Activated CD8-positive, alpha-beta memory T cell treated with anti-CD3 and anti-CD28 coated beads for 24 hours (primary cell): ENCODE results near the gene HES1.

Source experiments
- DNase-seq: peaks from one replicate; pipeline ENCODE4 v3.0.0-alpha.2; 2020

The HES1 gene

DNA sequence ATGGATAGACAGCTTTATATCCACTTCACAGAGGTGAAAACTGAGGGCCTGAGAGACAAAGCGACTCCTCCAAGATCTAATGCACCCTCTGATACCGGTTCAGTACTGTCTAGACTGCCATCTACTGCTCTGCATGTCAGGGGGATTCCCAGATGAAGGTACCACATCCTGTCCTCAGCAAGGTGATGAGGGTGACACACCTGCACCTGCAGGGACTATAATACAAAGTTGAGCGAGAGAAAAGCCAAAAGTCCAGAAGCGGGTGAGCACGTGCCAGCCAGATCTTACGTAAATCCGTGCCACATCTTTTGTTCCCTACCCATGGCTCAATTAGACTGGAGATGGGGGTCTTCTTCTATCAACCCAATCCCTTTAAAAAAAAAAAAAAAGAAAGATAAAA, 32.4 kb upstream of the HES1 start:
- DNase-seq: no peak

- no peak for DNase-seq
Observed at GRCh38 chr3:194103983-194104751, 31.8 kb upstream of the HES1 start.

DNA sequence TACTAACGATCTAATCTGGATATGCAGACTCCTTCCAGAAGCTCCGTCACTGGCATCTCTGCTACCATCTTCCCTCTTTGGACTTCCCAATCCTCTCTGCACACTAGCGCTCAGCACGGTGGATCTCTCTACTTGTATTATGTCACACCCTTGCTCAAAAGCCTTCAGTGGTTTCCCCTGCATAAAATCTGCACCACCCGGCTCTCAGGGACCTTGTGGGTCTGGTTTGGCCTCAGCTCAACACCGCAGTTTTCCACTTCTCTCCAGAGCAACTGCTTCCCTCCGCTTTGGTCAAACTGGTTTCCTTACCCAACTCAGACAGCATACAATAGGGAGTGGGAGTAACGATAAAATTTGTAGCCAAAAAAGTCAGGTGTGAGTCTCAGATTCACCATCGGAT, 30.7 kb upstream of the HES1 start:
- DNase-seq: no peak

- DNase-seq: no peak
Observed at GRCh38 chr3:194107107-194107506, 28.8 kb upstream of the HES1 start.

DNA sequence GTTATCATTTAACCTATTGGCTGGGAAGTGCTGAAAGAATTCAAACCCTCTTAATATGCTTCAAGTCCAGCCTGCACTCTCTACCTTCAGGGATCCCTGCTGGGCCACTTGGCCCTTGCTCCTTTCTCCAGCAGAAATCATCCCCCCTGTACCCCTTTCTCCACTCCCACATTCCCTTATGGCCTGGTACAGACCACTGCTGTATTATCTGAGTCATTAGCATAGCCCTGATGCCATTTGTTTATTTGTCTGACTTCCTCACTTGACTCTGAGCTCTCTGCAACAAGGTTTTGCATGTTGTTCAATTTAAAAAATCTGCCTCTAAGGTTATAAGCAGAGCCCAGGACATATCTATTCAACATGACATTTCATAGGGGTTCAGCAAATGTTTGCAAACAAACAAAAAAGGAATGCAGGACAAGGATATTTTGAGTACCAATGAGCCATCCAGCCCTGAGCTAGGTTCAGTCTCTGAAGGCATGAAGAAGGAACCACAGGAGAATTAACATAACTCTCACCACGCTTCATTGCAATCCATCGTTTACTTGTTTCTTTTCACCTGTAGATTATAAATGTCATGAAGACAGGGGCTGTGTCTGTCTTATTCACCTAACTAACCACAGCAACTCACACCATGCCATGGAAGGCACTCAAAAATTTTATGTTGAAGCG, 26.6 kb upstream of the HES1 start:
- no peak for DNase-seq

- DNase-seq: no peak
Observed at GRCh38 chr3:194110483-194110882, 25.5 kb upstream of the HES1 start.

DNA sequence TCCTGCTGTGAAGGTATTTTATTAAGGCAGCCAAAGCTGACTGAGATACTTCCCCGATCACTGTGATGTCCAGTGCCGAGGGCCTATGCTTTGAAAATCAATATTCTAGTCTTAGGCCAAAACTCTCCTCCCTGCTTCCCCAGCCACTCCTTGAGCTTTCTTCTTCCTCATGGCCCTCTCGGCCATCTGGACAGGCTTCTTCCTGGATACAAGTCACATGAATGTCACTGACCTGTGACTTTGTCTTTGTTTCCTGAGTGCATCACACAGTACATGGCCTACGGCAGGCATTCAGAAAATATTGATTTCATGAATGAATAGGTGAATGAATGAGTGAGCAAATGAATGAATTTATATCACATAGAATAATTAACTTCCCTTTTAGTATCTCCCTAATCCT, 24.6 kb upstream of the HES1 start:
- DNase-seq: no peak

GRCh38 chr3:194112120-194113106, 23.5 kb upstream of the HES1 start:
- no peak for DNase-seq

- DNase-seq: no peak
Observed at GRCh38 chr3:194114123-194114522, 21.8 kb upstream of the HES1 start.

DNA sequence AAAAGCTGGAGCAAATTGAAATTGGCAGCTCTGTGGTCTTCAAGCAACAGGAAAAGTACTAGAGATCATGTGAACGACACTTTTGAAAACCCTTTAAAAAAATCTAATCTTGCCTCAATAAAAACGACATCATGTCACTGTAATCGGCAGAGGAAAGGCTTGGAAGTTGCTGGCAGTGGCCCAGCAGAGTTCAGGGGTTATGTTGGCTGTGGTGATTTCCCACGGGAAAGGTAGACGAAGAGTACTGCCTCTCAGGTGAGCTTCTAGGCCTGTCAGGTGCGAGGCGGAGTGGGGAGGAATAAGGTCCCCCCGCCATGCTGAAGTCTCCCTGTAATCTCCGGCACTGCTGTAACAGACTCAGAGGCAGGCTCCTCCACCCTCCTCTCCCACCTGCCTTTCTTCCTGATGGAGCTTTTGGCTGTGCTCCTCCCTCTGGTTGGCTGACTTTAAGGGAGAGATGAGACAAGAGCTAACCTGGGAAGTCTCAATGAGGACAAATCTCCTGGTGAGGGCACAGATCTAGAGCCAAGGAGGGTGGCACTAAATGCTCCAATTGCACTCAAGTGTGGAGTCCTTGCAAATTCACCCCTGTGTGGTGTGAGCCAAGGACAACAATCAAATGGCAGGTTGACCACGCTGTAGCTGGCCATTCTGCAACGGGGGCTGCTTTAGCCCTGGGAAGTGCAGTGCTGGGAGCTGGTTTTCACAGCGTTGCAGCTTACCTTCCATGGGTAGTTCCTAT, 18.7 kb upstream of the HES1 start:
- DNase-seq: no peak

- DNase-seq: no peak
Observed at GRCh38 chr3:194118920-194119319, 17.0 kb upstream of the HES1 start.

GRCh38 chr3:194119831-194120590, 15.9 kb upstream of the HES1 start:
- no peak for DNase-seq

GRCh38 chr3:194120789-194121770, 14.9 kb upstream of the HES1 start:
- no peak for DNase-seq

DNA sequence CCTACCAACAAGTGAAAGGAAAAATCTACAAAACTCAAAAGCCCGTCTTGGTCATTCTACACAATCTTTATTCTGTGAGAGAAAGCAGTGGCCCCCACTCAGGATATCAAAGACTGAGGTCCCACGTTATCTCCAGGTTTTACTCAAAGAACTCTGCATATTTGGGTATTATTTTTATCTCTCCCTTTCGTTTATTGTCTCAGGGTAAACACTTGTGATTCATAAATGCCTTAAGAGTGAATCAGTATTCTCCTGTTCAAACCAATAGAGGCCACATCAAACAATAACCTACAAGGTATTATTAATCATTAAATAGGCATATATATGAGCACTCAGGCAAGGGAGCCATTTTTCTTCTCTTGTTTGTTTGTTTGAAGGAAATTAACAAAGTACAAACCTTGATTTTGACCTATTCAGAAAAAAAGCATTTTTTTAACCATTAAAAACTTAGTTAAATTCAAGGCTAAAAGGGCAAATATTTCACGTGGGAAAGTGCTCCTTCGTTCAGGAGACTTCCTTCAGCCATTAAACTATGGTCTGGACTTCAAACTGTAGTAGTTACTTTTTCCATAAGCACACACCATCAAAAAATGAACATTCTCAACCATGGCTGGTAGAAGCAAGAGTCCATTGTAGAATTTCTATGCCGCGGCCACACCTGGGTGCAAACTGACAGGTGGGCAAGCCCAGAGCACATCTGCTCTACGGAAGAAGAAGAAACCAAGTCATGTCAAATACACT, 13.9 kb upstream of the HES1 start:
- no peak for DNase-seq

DNA sequence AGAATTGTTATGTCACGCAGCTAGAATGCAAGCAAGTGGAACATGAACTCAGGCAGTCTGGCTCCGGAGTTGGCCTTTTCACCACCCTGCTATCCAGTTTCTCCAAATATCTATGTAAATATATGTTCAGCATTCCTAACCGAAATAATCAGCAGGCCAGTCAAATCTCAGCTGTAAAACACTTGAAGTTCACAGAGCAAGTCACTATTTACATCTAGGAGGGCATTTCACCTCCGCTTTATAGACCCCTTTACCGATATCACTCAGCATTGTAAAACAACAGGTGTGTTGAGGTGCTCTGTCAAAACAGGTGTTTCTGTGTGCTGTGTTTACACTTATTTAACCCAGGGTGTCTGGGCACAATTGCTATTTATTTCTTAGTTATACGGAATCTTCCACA, 12.2 kb upstream of the HES1 start:
- DNase-seq: no peak

DNA sequence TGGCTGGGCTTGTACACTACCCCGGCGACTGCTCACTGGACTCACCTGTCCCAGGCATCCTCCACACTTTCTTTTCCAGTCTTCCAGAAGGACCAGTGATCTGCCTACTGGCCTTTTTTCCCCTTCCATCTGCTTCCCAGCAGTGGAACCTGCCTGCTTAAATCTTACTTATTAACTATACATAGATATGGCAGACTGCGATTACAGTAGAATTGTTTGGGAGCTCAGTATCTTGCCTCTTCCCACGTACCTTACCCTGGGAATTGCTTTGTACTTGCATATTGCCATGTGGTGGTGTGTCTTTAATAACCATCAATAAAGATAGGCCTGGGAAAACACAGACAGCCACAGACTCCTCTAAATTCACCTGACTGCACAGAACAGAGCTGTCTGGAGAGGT, 11.8 kb upstream of the HES1 start:
- DNase-seq: no peak

GRCh38 chr3:194125442-194125841, 10.5 kb upstream of the HES1 start:
- DNase-seq: no peak

DNA sequence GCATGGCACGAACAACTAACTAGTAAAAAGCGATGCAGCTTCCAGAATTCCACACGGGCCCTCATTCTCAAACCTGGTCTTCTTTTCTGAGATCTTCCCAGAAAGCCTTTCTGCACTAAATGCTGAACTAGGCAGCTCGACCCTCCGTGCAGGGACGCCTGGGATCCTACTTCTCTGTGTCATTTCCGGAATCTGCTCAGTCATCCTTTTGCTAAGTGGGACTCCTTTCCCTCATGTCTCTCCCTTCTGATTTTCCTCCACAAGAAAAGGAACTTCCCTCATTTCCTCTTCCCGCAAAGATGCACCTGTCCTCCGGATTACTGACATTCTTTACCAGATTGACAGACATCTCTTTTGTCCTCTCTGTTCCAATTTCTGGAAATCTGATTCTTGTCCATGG, 9.2 kb upstream of the HES1 start:
- DNase-seq: no peak

GRCh38 chr3:194128202-194128918, 7.6 kb upstream of the HES1 start:
- DNase-seq: no peak
